K562 (cell line): ENCODE data around the gene RAB3GAP1. TPM values are rescaled to one million over a fixed set of nuclear protein-coding genes. Genes with fewer than 3 reads are reported as not detected.
A peak's percentile ranks its signal among the peaks of the same experiment; 100 is the strongest.

ENCODE experiments used
- ATAC-seq: fragments of 200-7000 bp; cut with Tn5 transposase; 3 replicates; pipeline ENCODE4 v1.9.1; 2020; ENCODE audit warnings: moderate library complexity
- BruUV-seq: library from RNA; stranded (reverse); fragments of 400-500 nt; replicated peaks from 2 replicates; lab custom pipeline; 2021; lab: Mats Ljungman, UMichigan
- CTCF ChIA-PET: fragments of 300-600 bp; formaldehyde crosslinking; extraction: SDS; loops from one replicate; lab custom pipeline; 2021; ENCODE audit warnings: low intra/inter-chr PET ratio; lab: Yijun Ruan, JAX
- POLR2A ChIA-PET: fragments of 300-600, 350-650 bp; sonication (Branson Sonifier 250); formaldehyde crosslinking; extraction: SDS; loops from one replicate; lab custom pipeline; 2021; ENCODE audit warnings: antibody characterized with exemption, inconsistent platforms; lab: Yijun Ruan, JAX
- DNase-seq, 4 experiments: peaks; one replicate each; pipeline versions ENCODE4 v3.0.0 to v3.0.0-alpha.2; 2011 to 2018; ENCODE audit warnings: low spot score in 3 of 4, mixed read lengths in 3 of 4; ENCODE audit errors: extremely low read depth in 1 of 4
- FAIRE-seq: peaks from 2 replicates; lab custom pipeline; 2011; peaks lifted over from hg19 to GRCh38; lab: Jason Lieb, UNC
- H2AFZ ChIP-seq: 2 replicates; pipeline ENCODE4 v1.6.0; 2011; ENCODE audit warnings: low read depth, low read length, control low read depth, inconsistent platforms
- H3K27ac ChIP-seq: fragments of 200-600 bp; 3 replicates; pipeline ENCODE4 v1.8.0; 2011; ENCODE audit warnings: low read depth, mild to moderate bottlenecking, control low read depth, inconsistent platforms, low read length, moderate library complexity, mixed read lengths; ENCODE audit errors: extremely low read depth
- H3K27me3 ChIP-seq, 2 experiments: fragments of 300-600 bp in 1 of 2; 2 replicates in 1 of 2; 3 replicates in 1 of 2; pipeline versions ENCODE4 v1.6.0 to v1.8.0; 2011; ENCODE audit warnings: inconsistent platforms in 2 of 2, low read length in 2 of 2, mild to moderate bottlenecking in 1 of 2, mixed read lengths in 1 of 2, moderate library complexity in 1 of 2; ENCODE audit not compliant: control insufficient read depth in 2 of 2, insufficient read depth in 2 of 2
- H3K36me3 ChIP-seq: fragments of 300-600 bp; 3 replicates; pipeline ENCODE4 v1.8.0; 2011; ENCODE audit warnings: mild to moderate bottlenecking, low read length, inconsistent platforms; ENCODE audit not compliant: control insufficient read depth, insufficient read depth
- H3K4me1 ChIP-seq, 2 experiments: fragments of 200-600 bp in 1 of 2; replicated peaks in 1 of 2; 2 replicates in 1 of 2; 3 replicates in 1 of 2; pipeline versions ENCODE4 v1.5.1 to v1.8.0; 2011; ENCODE audit warnings: inconsistent platforms in 2 of 2, low read length in 2 of 2, mild to moderate bottlenecking in 1 of 2, mixed read lengths in 1 of 2, moderate library complexity in 1 of 2; ENCODE audit not compliant: control insufficient read depth in 2 of 2, insufficient read depth in 2 of 2
- H3K4me2 ChIP-seq: 2 replicates; pipeline ENCODE4 v1.6.1; 2011; ENCODE audit warnings: low read length, control low read depth, inconsistent platforms, mixed read lengths; ENCODE audit not compliant: insufficient read depth
- H3K4me3 ChIP-seq: fragments of 200-600 bp; sonication (generic), shearing (Covaris generic); 2 replicates; pipeline ENCODE4 v1.5.1; 2016; ENCODE audit warnings: control low read depth, inconsistent platforms
- H3K79me2 ChIP-seq: fragments of 200-600 bp; 3 replicates; pipeline ENCODE4 v1.8.0; 2011; ENCODE audit warnings: low read length, inconsistent platforms; ENCODE audit not compliant: control insufficient read depth, insufficient read depth
- H3K9ac ChIP-seq, 2 experiments: 2 replicates each; pipeline versions ENCODE4 v1.6.0 to v1.6.1; 2011; ENCODE audit warnings: low read depth in 2 of 2, low read length in 2 of 2, control low read depth in 1 of 2, inconsistent platforms in 1 of 2, mild to moderate bottlenecking in 1 of 2, mixed read lengths in 1 of 2; ENCODE audit not compliant: insufficient read depth in 1 of 2
- H3K9me1 ChIP-seq: one replicate; pipeline ENCODE4 v1.6.0; 2011; ENCODE audit warnings: inconsistent platforms, mild to moderate bottlenecking, low read length, moderate library complexity; ENCODE audit not compliant: control insufficient read depth, insufficient read depth
- H3K9me3 ChIP-seq: replicated peaks from 2 replicates; pipeline ENCODE4 v1.5.1; 2011; ENCODE audit warnings: low read depth, low read length, inconsistent platforms; ENCODE audit not compliant: control insufficient read depth, insufficient read depth
- H4K20me1 ChIP-seq: replicated peaks from 2 replicates; pipeline ENCODE4 v1.6.1; 2011; ENCODE audit warnings: low read length, inconsistent platforms, mixed read lengths; ENCODE audit not compliant: control insufficient read depth, insufficient read depth
- AFF1 ChIP-seq, 2 experiments: fragments of 450-650 bp; IDR thresholded peaks; 2 replicates each; pipeline ENCODE4 v1.6.1; 2018; ENCODE audit warnings: mild to moderate bottlenecking in 2 of 2, low read depth in 1 of 2; ENCODE audit not compliant: partially characterized antibody in 2 of 2
- C11orf30 ChIP-seq: fragments of 450-650 bp; IDR thresholded peaks from 2 replicates; pipeline ENCODE4 v1.6.1; 2016; ENCODE audit warnings: low read depth, mild to moderate bottlenecking
- EHMT2 ChIP-seq: fragments of 450-650 bp; IDR thresholded peaks from 2 replicates; pipeline ENCODE4 v1.6.1; 2018; ENCODE audit warnings: antibody characterized with exemption
- MIER1 ChIP-seq: fragments of 450-650 bp; IDR thresholded peaks from 2 replicates; pipeline ENCODE4 v1.6.1; 2016; ENCODE audit warnings: antibody characterized with exemption, mild to moderate bottlenecking, low read depth
- REST ChIP-seq, 2 experiments: fragments of 450-650 bp; formaldehyde crosslinking in 1 of 2; IDR thresholded peaks; 2 replicates each; pipeline versions ENCODE4 v1.4.0 to v1.6.1; 2014 to 2020; ENCODE audit warnings: mild to moderate bottlenecking in 2 of 2, borderline replicate concordance in 1 of 2, low read depth in 1 of 2
- ZBTB1 ChIP-seq: sonication (generic); formaldehyde crosslinking; IDR thresholded peaks from 2 replicates; pipeline ENCODE4 v1.8.1; 2023; ENCODE audit warnings: missing genetic modification reagents, low read depth, mild to moderate bottlenecking, borderline replicate concordance
- ZNF766 ChIP-seq: fragments of 200-800 bp; sonication (Bioruptor generic); conservative IDR thresholded peaks from 2 replicates; pipeline ENCODE4 v1.6.1; 2016; ENCODE audit warnings: missing genetic modification characterization, missing compliant biosample characterization
- WGBS: fragments of 100-300 bp; shearing (Covaris generic); methylation state at CpG from one replicate; pipeline ENCODE4 v1.1.6; 2016; ENCODE audit warnings: low coverage, mixed read lengths; ENCODE audit not compliant: insufficient coverage; ENCODE audit errors: missing lambda C conversion rate; 5-methylcytosine and 5-hydroxymethylcytosine counted together
- in situ Hi-C: fragments of 300-500 bp; cut with MboI; formaldehyde crosslinking; loops from 4 replicates; pipeline ENCODE4 v1.15.0; 2018; ENCODE audit warnings: inconsistent platforms, mixed read lengths
- intact Hi-C: fragments of 100-400 bp; cut with micrococcal nuclease; formaldehyde crosslinking; loops from 2 replicates; pipeline ENCODE4 v1.14.2; 2022
- polyA plus RNA-seq, 8 experiments: library from polyadenylated mRNA; depleted of rRNA in 4 of 8; stranded (reverse) in 5 of 8; unstranded in 3 of 8; fragments of >200 nt; fragmentation: Nextera tagmentation in 2 of 8; fragmentation: Illumina TruSeq in 1 of 8; extraction: Ambion mirVana in 2 of 8; extraction: Trizol in 1 of 8; gene quantifications; 2 replicates each; pipeline versions ENCODE4 v1.2.1 to v1.2.3, GENCODE V29; 2011 to 2014; ENCODE audit warnings: inconsistent platforms in 1 of 8, missing spikeins in 1 of 8
- total RNA-seq, 7 experiments: library from RNA; depleted of rRNA in 6 of 7; stranded (reverse); fragments of >200 nt in 6 of 7; fragmentation: Illumina TruSeq in 2 of 7; extraction: Trizol in 2 of 7; gene quantifications; 2 replicates each; pipeline versions ENCODE4 v1.2.1 to v1.2.3, GENCODE V29; 2011 to 2021; ENCODE audit warnings: low replicate concordance in 1 of 7
- TF ChIP-seq, protein P1 (sequence below): fragments of 450-650 bp; IDR thresholded peaks from 2 replicates; pipeline ENCODE4 v1.6.1; 2017; ENCODE audit warnings: mild to moderate bottlenecking, moderate library complexity

Gene RAB3GAP1
- total and polyA plus RNA-seq, 9 of the 15 experiments (the other 6 are each of a cell fraction or from before 2014, with no cell fraction given), result 15.5 to 48.6 (median 33.0) TPM

GRCh38 chr2:135030826-135031225 lies 21.3 kb upstream of the RAB3GAP1 start:
- no peaks in the 10 kb centered on the region for H3K36me3 ChIP-seq
- WGBS, result 0% methylated on average over 1 of the region's 1 CpG
- H3K9ac ChIP-seq, result no peak overlapping the region
- no peaks in the 10 kb centered on the region for H3K9me1 ChIP-seq
- no peaks in the 10 kb centered on the region for H4K20me1 ChIP-seq
- H2AFZ ChIP-seq, result no peak overlapping the region
- no TSS peak for BruUV-seq
- H3K27me3 ChIP-seq, result peaks cover 0 to 5% of the 10 kb centered on the region in 2 experiments; a peak in 2 of 5 replicates
- ChIA-PET CTCF (no interaction called here), POLR2A (interaction anchor here (0.6 kb wide), 1 partner anchor 21 kb away, joined by 3 read pairs; the partner anchor contains the start of gene RAB3GAP1)
- ATAC-seq, result peak; percentile 76; the same call in 2 of the 3 replicates
- in situ Hi-C loops, result no loop called here
- no peaks in the 10 kb centered on the region; a peak in 1 of 5 replicates for H3K4me1 ChIP-seq
- DNase-seq, result peak in 2 of 4 experiments; percentile 19 to 47
- H3K4me3 ChIP-seq, result no peak overlapping the region
- TF ChIP-seq ZNF766 (CRISPR knock-in tag) (peak; percentile 47; the same call in 1 of the 2 replicates), C11orf30 (no peak), ZBTB1 (CRISPR knock-in tag) (no peak), AFF1 (IDR thresholded peaks at IDR 0.05; ENCODE audit: low read depth in 1 of 2, partially characterized antibody in 2 of 2) (peak in 1 of 2 experiments; percentile 72), EHMT2 (peak; percentile 97), MIER1 (peak; percentile 95), REST (IDR thresholded peaks at IDR 0.05; ENCODE audit: borderline replicate concordance) (peak; percentile 98), REST (CRISPR knock-in tag; IDR thresholded peaks at IDR 0.05; ENCODE audit: low read depth) (peak; percentile 89)
- TF ChIP-seq, protein P1, sequence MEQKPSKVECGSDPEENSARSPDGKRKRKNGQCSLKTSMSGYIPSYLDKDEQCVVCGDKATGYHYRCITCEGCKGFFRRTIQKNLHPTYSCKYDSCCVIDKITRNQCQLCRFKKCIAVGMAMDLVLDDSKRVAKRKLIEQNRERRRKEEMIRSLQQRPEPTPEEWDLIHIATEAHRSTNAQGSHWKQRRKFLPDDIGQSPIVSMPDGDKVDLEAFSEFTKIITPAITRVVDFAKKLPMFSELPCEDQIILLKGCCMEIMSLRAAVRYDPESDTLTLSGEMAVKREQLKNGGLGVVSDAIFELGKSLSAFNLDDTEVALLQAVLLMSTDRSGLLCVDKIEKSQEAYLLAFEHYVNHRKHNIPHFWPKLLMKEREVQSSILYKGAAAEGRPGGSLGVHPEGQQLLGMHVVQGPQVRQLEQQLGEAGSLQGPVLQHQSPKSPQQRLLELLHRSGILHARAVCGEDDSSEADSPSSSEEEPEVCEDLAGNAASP, result no peak
- no peak overlapping the region for H3K27ac ChIP-seq
- intact Hi-C loops, result no loop called here
- no peaks in the 10 kb centered on the region for H3K79me2 ChIP-seq
- peak; percentile 78 for FAIRE-seq
- H3K4me2 ChIP-seq, result no peak overlapping the region
- H3K9me3 ChIP-seq, result no peaks in the 10 kb centered on the region
